GM19372 (cell line): ENCODE measurements around the gene TSPAN5.
A peak's percentile ranks its signal among the peaks of the same experiment; 100 is the strongest.

Source experiments
- ATAC-seq: cut with Tn5 transposase; IDR thresholded peaks from one replicate; pipeline ENCODE4 v1.9.1; 2021; ENCODE audit warnings: mild to moderate bottlenecking, low read depth, moderate library complexity; ENCODE audit not compliant: unreplicated experiment

The TSPAN5 gene

GRCh38 chr4:98674404-98675173, 16.2 kb upstream of the TSPAN5 start:
- no peak for ATAC-seq

GRCh38 chr4:98673978-98674377, 15.6 kb upstream of the TSPAN5 start:
- no peak for ATAC-seq

- no peak for ATAC-seq
Observed at GRCh38 chr4:98673288-98673644, 14.9 kb upstream of the TSPAN5 start.

GRCh38 chr4:98672583-98673287, 14.3 kb upstream of the TSPAN5 start:
- no peak for ATAC-seq

- ATAC-seq: no peak
Observed at GRCh38 chr4:98671131-98671530, 12.7 kb upstream of the TSPAN5 start.

GRCh38 chr4:98670186-98670585, 11.8 kb upstream of the TSPAN5 start:
- ATAC-seq: no peak

GRCh38 chr4:98669577-98669976, 11.2 kb upstream of the TSPAN5 start:
- no peak for ATAC-seq

GRCh38 chr4:98664959-98665358, 6.5 kb upstream of the TSPAN5 start:
- ATAC-seq: no peak

GRCh38 chr4:98663226-98664006, 5.0 kb upstream of the TSPAN5 start:
- ATAC-seq: peak; percentile 66

GRCh38 chr4:98662626-98663225, 4.3 kb upstream of the TSPAN5 start:
- no peak for ATAC-seq

GRCh38 chr4:98662055-98662453, 3.6 kb upstream of the TSPAN5 start:
- no peak for ATAC-seq

GRCh38 chr4:98661371-98662054, 3.1 kb upstream of the TSPAN5 start:
- no peak for ATAC-seq

GRCh38 chr4:98659741-98660462, 1.5 kb upstream of the TSPAN5 start:
- no peak for ATAC-seq

GRCh38 chr4:98659106-98659592, 738 bp upstream of the TSPAN5 start:
- no peak for ATAC-seq

- peak; percentile 15 for ATAC-seq
Observed at GRCh38 chr4:98657531-98658286, 702 bp downstream of the TSPAN5 start.

- no peak for ATAC-seq
Observed at GRCh38 chr4:98656886-98657285, 1.5 kb downstream of the TSPAN5 start.

- ATAC-seq: no peak
Observed at GRCh38 chr4:98656443-98656842, 2.0 kb downstream of the TSPAN5 start.

GRCh38 chr4:98653890-98654867, 4.2 kb downstream of the TSPAN5 start:
- no peak for ATAC-seq
